Measurements from ENCODE around the gene ZNF747.

ZNF747 gene

GRCh38 chr16:30530163-30531037 lies 4.3 kb downstream of the ZNF747 start:
- no peak for TF ChIP-seq CSRNP3 (CRISPR knock-in tag; IDR thresholded peaks at IDR 0.05)
- no peak for TF ChIP-seq SNAI2 (CRISPR knock-in tag; IDR thresholded peaks at IDR 0.05)
- TF ChIP-seq ZNF565 (CRISPR knock-in tag; conservative IDR thresholded peaks at IDR 0.05; ENCODE audit: low read depth), result no peak
- no peak for TF ChIP-seq ARNTL (CRISPR knock-in tag; IDR thresholded peaks at IDR 0.05; ENCODE audit: borderline replicate concordance, low read depth)
- no peak for ATAC-seq

- TF ChIP-seq CSRNP3 (CRISPR knock-in tag; IDR thresholded peaks at IDR 0.05) (no peak), POU6F1 (CRISPR knock-in tag; IDR thresholded peaks at IDR 0.05; ENCODE audit: borderline replicate concordance, low read depth) (no peak), ARNTL (CRISPR knock-in tag; IDR thresholded peaks at IDR 0.05; ENCODE audit: borderline replicate concordance, low read depth) (no peak)
- no peak for ATAC-seq
Measured at GRCh38 chr16:30528799-30529457, 5.7 kb downstream of the ZNF747 start.

GRCh38 chr16:30527635-30528178 lies 7.0 kb downstream of the ZNF747 start:
- TF ChIP-seq BACH2 (CRISPR knock-in tag; IDR thresholded peaks at IDR 0.05; ENCODE audit: borderline replicate concordance) (no peak), ZNF565 (CRISPR knock-in tag; conservative IDR thresholded peaks at IDR 0.05; ENCODE audit: low read depth) (no peak), TCF4 (CRISPR knock-in tag; IDR thresholded peaks at IDR 0.05; ENCODE audit: borderline replicate concordance) (no peak), ARNTL (CRISPR knock-in tag; IDR thresholded peaks at IDR 0.05; ENCODE audit: borderline replicate concordance, low read depth) (no peak), GLIS3 (CRISPR knock-in tag; IDR thresholded peaks at IDR 0.05) (no peak), PPARA (CRISPR knock-in tag; IDR thresholded peaks at IDR 0.05; ENCODE audit: borderline replicate concordance) (no peak), PATZ1 (CRISPR knock-in tag; IDR thresholded peaks at IDR 0.05; ENCODE audit: borderline replicate concordance) (no peak), SNAI2 (CRISPR knock-in tag; IDR thresholded peaks at IDR 0.05) (no peak), OSR1 (CRISPR knock-in tag; IDR thresholded peaks at IDR 0.05) (no peak), TSHZ2 (CRISPR knock-in tag; IDR thresholded peaks at IDR 0.05) (no peak), CSDC2 (CRISPR knock-in tag; IDR thresholded peaks at IDR 0.05) (no peak), CREB5 (CRISPR knock-in tag; IDR thresholded peaks at IDR 0.05; ENCODE audit: low read depth) (no peak)
- ATAC-seq, result no peak

Measured in SK-N-SH treated with all-trans-retinoic acid at 6 μM for 48 hours (cell line).